Stimulated activated CD8-positive, alpha-beta memory T cell treated with anti-CD3 and anti-CD28 coated beads, Interleukin-15, amount 100 ng/mL, for 4 hours (primary cell): ENCODE results near the gene SLC3A2.
A peak's percentile ranks its signal among the peaks of the same experiment; 100 is the strongest.

ENCODE experiments used
- DNase-seq, 2 donors: peaks; one replicate each; pipeline ENCODE4 v3.0.0-alpha.2; 2020; ENCODE audit warnings: low read depth in 2 of 2

Gene SLC3A2

GRCh38 chr11:62880231-62880802 lies 379 bp upstream of the SLC3A2 start:
- DNase-seq, result no peak

DNA sequence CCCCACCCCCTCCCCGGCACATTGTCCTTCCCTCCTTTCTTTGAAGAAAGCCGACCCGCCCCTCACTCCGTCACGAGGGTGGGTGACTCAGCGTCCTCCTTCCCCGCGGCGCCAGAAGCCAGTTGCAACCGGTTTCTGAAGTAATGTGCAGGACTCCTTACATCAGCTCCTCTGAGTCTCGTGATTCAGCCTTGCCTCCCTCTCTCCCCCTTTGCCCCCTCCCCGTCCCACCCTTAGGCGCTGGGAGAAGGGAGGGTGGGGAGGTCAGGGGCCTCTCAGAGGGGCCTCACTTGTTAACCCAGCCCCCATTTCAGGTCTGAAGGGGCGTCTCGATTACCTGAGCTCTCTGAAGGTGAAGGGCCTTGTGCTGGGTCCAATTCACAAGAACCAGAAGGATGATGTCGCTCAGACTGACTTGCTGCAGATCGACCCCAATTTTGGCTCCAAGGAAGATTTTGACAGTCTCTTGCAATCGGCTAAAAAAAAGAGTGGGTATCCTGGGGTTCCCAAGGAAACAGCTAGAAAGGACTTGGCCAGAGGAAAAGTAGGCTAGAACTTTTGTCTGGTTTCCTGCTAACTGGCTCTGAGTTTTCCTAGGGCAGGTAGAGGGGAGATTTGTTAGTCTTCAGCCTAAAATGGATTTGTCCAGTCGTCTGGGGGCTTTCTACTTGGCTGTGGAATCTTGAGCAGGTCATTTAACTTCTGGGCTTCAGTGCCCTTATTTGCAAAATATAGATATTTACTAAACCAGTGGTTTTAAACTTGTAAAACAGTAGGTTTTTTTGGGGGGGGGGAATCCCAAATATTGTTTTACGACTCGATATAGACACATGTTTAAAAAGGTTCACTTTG lies 1.1 kb downstream of the SLC3A2 start:
- DNase-seq, result peak; percentile 91 to 96

DNA sequence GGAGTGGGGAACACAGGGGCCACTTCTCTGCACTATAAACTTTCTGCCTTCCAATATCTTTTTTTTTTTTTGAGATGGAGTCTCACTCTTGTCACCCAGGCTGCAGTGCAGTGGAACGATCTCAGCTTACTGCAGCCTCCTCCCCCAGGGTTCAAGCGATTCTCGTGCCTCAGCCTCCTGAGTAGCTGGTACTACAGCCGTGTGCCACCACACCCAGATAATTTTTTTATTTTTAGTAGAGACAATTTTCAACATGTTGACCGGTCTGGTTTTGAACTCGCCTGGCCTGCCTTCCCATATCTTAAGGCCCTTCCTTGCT lies 1.7 kb downstream of the SLC3A2 start:
- DNase-seq, result no peak

- no peak for DNase-seq
These were observed 2.2 kb downstream of the SLC3A2 start for GRCh38 chr11:62882788-62883501.

- no peak for DNase-seq
These were observed 3.0 kb downstream of the SLC3A2 start for GRCh38 chr11:62883673-62884072.

GRCh38 chr11:62885137-62885750 lies 4.5 kb downstream of the SLC3A2 start:
- no peak for DNase-seq

DNA sequence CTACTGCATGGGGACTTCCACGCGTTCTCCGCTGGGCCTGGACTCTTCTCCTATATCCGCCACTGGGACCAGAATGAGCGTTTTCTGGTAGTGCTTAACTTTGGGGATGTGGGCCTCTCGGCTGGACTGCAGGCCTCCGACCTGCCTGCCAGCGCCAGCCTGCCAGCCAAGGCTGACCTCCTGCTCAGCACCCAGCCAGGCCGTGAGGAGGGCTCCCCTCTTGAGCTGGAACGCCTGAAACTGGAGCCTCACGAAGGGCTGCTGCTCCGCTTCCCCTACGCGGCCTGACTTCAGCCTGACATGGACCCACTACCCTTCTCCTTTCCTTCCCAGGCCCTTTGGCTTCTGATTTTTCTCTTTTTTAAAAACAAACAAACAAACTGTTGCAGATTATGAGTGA lies 7.7 kb downstream of the SLC3A2 start:
- DNase-seq, result no peak

DNA sequence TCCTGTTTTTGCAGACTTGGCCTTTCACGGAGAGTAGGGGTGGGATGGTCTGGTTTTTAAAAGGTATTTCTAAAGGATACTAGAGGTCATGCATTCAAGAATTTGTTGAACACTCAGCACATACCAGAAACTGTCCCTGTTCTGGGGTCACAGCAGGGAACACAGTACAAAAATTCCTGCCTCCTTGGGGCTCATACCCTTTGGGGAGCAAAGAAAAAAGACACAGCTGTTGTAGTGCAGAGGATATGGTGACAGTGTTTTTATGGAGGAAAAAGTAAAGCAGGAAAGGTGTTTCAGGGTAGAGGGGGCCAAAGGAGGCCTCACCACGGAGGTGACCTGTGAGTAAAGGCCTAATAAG lies 8.4 kb downstream of the SLC3A2 start:
- no peak for DNase-seq

DNA sequence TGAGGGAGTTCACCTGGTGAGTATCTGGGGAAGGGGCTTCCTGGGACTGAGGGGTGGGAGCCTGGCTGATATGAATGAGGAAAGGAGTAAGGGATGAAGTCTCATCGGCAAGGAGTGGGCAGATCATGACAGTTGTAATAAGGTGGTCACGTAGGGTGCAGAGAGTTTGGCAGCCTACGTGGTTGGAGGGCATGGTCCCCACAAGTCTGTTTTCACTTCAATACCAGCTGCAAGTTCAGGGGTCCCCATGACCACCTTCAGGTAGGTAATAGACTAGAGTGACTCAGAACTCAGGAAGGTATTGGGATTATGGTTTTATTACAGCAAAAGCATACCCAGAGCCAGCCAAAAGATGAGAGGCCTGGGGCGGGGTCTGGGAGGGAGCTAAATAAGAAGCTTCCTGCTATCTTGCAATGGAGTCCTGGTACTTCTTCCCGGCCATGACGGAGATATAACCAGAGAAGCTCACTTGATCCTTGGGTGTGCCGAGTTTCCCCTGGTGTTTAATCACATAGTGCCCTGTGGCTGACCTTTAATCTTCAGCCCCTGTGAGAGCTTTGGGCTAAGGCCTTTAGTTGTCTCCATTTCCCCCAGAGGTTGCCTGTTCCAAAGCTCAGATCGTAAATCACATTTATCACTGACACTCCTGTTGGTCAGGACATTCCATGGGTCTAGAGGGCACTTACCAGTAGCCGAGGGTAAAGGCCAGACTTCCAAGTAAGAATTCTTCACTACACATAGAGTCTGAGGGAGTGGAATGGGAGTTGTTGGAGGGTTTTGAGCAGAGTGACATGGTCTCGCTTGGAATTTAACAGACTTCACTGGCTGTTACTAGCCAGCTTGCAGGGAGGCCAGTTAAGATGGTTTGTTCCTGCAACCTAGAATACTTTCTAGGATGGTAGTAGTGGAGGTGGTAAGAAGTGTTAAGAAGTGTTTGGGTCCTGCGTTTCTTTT lies 9.1 kb downstream of the SLC3A2 start:
- DNase-seq, result no peak

GRCh38 chr11:62892077-62892922 lies 11.6 kb downstream of the SLC3A2 start:
- no peak for DNase-seq

GRCh38 chr11:62895501-62895900 lies 14.8 kb downstream of the SLC3A2 start:
- no peak for DNase-seq

DNA sequence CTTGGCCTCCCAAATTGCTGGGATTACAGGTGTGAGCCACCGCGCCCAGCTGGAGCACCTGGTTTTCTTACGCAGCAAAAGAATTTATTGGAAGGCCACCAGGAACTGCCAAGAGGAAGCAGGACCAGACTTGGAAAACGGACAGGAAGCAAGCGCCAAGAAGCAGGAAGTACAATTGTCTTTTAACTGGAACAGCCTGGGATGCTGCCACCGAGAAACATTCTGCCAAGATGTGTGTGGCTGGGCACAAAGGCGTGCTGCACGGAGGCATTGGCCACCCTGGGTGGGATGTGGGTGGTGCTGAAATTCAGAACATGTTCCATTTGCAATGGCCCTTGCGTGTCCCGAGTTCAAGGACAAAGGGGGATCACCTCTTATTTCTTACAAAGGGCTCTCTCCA lies 15.4 kb downstream of the SLC3A2 start:
- no peak for DNase-seq

DNA sequence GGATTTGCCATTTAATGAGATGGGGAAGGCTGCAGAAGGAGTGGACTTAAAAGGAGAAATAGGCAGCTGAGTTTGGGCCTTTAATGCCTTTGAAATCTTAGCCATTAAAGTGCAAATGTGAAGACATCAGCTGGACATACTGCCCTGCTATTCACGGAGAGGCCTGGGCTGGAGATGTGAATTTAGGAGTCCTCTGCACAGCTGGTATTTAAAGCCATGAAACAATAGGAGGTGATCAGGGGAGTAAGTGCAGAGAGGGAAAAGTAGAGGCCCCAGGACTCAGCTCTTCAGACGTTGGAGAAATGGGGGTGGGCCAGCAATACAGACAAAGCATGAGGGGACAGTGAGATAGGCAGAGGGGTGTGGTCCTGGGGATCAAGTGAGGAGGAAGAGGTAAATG lies 16.6 kb downstream of the SLC3A2 start:
- no peak for DNase-seq

DNA sequence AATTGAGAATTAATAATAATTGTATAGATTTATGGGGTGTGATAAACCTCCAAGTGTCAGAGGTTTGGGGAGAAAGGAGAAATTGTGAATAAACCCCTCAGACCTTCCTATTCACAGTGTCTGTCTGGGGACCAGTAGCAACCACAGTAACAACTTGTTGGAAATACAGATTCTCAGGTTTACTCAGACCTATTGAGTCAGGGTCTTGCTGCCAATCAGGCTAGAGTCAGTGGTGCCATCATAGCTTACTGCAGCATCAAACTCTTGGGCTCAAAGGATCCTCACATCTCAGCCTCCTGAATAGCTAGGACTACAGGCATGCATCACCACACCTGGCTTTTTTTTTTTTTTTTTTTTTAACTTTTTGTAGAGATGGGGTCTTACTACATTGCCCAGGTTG lies 17.3 kb downstream of the SLC3A2 start:
- DNase-seq, result no peak

GRCh38 chr11:62902932-62903331 lies 22.2 kb downstream of the SLC3A2 start:
- no peak for DNase-seq

DNA sequence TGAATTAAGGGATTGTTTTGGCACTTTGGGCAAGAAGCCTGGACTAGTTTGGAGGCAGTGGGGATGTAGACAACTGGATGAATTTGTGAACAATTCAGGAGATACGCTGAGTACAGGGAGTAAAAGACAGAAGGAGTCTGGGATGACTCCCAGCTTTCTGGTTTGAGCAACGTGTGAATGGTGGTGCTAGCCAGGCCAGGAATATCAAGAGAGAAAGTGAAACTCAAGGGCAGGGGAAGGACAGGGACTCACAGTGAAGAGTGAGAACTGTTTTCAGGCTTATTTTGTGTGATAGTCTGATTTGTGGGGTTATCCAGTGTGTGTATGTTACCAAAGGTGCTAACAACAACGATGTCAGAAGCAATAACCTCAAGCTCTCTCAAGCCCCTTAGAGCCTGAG lies 24.6 kb downstream of the SLC3A2 start:
- no peak for DNase-seq

DNA sequence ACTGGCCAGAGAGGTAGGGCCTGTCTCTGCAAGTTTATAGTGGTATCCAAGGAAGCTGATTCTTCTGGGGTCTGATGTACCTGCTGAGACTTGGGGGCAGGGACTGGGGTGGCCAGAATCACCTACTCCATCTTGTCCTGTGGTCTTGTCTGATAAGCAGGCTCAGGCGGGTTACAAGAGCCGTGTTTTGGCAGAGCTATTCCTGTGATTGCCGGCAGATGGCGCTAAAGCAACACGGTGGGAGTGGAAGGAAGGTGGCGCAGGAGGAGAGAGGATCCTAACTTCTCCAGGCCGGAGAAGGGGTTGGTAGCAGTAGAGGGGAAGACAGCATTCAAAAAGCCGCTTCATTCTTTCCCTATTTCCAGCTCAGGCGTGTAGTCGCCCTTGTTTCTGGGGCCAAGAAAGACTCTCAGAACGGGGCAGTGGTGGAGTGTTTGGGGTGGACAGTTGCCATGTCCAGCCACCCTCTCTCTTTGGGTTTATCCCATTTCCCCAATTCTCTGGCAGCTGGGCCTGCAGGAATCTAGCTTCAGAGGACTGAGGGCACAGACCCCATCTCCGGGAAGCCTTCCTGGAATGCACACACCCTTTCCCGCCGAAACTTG lies 25.3 kb downstream of the SLC3A2 start:
- DNase-seq, result peak; percentile 41 to 61

DNA sequence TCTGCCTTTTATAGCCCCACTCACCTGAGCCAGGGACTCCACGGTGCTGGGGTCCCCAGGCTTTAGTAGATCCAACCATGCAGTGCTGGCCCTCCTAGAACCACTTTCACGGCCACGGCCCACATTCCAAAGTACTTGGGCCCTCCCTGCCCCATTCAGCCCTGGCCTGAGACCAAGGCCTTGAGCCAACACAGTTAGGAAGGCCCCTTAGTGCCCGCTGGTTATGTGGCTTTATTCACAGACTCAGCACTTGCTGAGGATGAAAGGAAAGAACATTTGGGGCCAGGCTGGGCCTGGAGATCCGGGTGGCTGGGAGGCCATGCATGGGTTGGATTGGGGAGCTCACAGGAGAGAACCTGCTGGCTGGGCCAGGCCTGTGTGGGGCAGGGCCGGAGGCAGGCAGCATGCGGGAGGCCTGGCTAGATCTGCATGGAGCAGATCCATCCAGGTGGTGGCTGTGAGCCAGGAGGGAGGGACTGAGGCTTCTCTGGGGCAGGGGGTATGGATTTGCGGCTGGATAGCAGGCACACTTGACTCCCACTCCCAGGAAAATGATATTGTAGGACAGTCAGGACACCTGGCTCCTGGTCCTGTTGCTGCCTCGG lies 27.9 kb downstream of the SLC3A2 start:
- no peak for DNase-seq

DNA sequence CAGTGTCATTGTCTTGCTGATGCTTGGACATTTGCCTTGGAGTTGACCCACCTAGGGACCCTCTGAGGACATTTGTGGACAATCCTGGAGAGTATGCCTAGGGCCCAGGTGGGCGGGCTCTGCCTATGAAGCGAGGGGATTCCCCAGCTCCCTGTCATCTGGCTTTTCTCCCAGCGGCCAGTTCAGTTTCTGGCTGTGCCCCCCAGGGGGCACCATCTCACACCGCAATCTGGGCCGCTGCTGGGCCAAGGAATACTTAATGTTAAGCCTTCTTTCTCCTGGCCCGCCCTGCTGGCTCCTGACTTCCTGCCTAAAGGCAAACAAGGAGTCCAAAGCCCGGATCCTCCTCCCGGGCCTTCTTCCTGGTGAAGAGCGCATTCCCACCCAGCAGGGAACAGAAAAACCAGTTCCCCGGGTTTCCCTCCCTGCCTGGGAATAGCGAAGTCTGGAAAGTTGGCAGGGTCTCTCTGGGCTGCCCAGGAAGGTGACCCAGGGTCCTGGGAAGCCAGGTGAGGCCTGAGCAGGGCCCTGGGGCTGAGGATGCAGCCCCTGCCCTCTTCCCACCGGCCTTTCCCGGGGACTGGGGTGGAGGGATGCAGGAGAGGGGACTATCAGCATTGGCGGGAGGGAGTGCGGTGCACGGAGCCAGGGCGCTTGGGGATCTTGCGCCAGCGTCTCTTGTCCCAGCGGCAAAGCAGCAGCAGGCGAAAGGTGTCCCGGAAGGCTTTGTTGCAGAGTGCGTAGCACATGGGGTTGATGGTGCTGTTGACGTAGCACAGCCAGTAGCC lies 28.6 kb downstream of the SLC3A2 start:
- no peak for DNase-seq
